HEK293 (cell line): ENCODE results near the gene HP.

ENCODE experiments used
- CTCF ChIA-PET: fragments of 350-600 bp; formaldehyde crosslinking; extraction: SDS; loops from one replicate; lab custom pipeline; 2021; ENCODE audit warnings: antibody characterized with exemption; lab: Yijun Ruan, JAX
- POLR2A ChIA-PET: fragments of 300-600 bp; formaldehyde crosslinking; extraction: SDS; loops from one replicate; lab custom pipeline; 2020; ENCODE audit warnings: antibody characterized with exemption, inconsistent platforms; lab: Yijun Ruan, JAX
- H3K27ac ChIP-seq: fragments of 200-500 bp; sonication (Bioruptor generic); 2 replicates; pipeline ENCODE4 v1.5.1; 2014; ENCODE audit warnings: low read depth, low read length, control low read depth, inconsistent platforms; ENCODE audit errors: extremely low read depth
- H3K36me3 ChIP-seq, 2 experiments: fragments of 200-500 bp in 1 of 2; sonication (Bioruptor generic) in 1 of 2; 1 replicate in 1 of 2; 2 replicates in 1 of 2; pipeline ENCODE4 v1.5.1; 2014 to 2017; ENCODE audit warnings: inconsistent platforms in 2 of 2, low read length in 2 of 2; ENCODE audit not compliant: control insufficient read depth in 2 of 2, insufficient read depth in 1 of 2
- H3K4me1 ChIP-seq: fragments of 200-500 bp; sonication (Bioruptor generic); 2 replicates; pipeline ENCODE4 v1.5.1; 2014; ENCODE audit warnings: mild to moderate bottlenecking, low read length, inconsistent platforms; ENCODE audit not compliant: control insufficient read depth, insufficient read depth
- H3K4me3 ChIP-seq: 2 replicates; pipeline ENCODE4 v1.5.1; 2011; ENCODE audit warnings: low read depth, mild to moderate bottlenecking, control low read depth, low read length, moderate library complexity
- H3K9me3 ChIP-seq: fragments of 200-500 bp; sonication (Bioruptor generic); 2 replicates; pipeline ENCODE4 v1.5.1; 2014; ENCODE audit warnings: low read depth, low read length, inconsistent platforms; ENCODE audit not compliant: control insufficient read depth, insufficient read depth
- HOXC10 ChIP-seq: sonication (generic); formaldehyde crosslinking; IDR thresholded peaks from 2 replicates; pipeline ENCODE4 v1.8.1; 2023; ENCODE audit warnings: mild to moderate bottlenecking, missing genetic modification reagents
- KLF10 ChIP-seq: fragments of 450-650 bp; IDR thresholded peaks from 2 replicates; pipeline ENCODE4 v1.5.1; 2018; ENCODE audit warnings: missing biosample characterization, mild to moderate bottlenecking, missing genetic modification characterization
- KLF9 ChIP-seq: fragments of 450-650 bp; formaldehyde crosslinking; IDR thresholded peaks from 2 replicates; pipeline ENCODE4 v1.5.1; 2016; ENCODE audit warnings: missing biosample characterization, missing genetic modification characterization, low read depth
- OVOL3 ChIP-seq: fragments of 450-650 bp; formaldehyde crosslinking; IDR thresholded peaks from 2 replicates; pipeline ENCODE4 v1.5.1; 2016; ENCODE audit warnings: missing biosample characterization, missing genetic modification characterization
- PRDM10 ChIP-seq: fragments of 450-650 bp; formaldehyde crosslinking; IDR thresholded peaks from 2 replicates; pipeline ENCODE4 v1.5.1; 2016; ENCODE audit warnings: missing biosample characterization, missing genetic modification characterization
- REPIN1 ChIP-seq: fragments of 450-650 bp; formaldehyde crosslinking; IDR thresholded peaks from 2 replicates; pipeline ENCODE4 v1.5.1; 2017; ENCODE audit warnings: missing biosample characterization, missing genetic modification characterization, low read depth
- ZBTB1 ChIP-seq: fragments of 450-650 bp; formaldehyde crosslinking; IDR thresholded peaks from 2 replicates; pipeline ENCODE4 v1.5.1; 2016; ENCODE audit warnings: missing biosample characterization, missing genetic modification characterization
- ZBTB17 ChIP-seq: fragments of 450-650 bp; formaldehyde crosslinking; IDR thresholded peaks from 2 replicates; pipeline ENCODE4 v1.5.1; 2016; ENCODE audit warnings: missing biosample characterization, missing genetic modification characterization
- ZBTB20 ChIP-seq: fragments of 450-650 bp; formaldehyde crosslinking; IDR thresholded peaks from 2 replicates; pipeline ENCODE4 v1.5.1; 2016; ENCODE audit warnings: missing biosample characterization, missing genetic modification characterization
- ZBTB21 ChIP-seq: fragments of 450-650 bp; formaldehyde crosslinking; IDR thresholded peaks from 2 replicates; pipeline ENCODE4 v1.5.1; 2017; ENCODE audit warnings: missing biosample characterization, missing genetic modification characterization
- ZBTB8A ChIP-seq: fragments of 450-650 bp; formaldehyde crosslinking; IDR thresholded peaks from 2 replicates; pipeline ENCODE4 v1.5.1; 2016; ENCODE audit warnings: missing biosample characterization, missing genetic modification characterization
- ZFP69B ChIP-seq: fragments of 450-650 bp; formaldehyde crosslinking; IDR thresholded peaks from 2 replicates; pipeline ENCODE4 v1.5.1; 2016; ENCODE audit warnings: missing biosample characterization, missing genetic modification characterization
- ZNF132 ChIP-seq: fragments of 450-650 bp; formaldehyde crosslinking; IDR thresholded peaks from 2 replicates; pipeline ENCODE4 v1.5.1; 2017; ENCODE audit warnings: missing biosample characterization, missing genetic modification characterization, borderline replicate concordance
- ZNF148 ChIP-seq: fragments of 450-650 bp; formaldehyde crosslinking; IDR thresholded peaks from 2 replicates; pipeline ENCODE4 v1.5.0; 2017; ENCODE audit warnings: missing biosample characterization, missing genetic modification characterization, borderline replicate concordance
- ZNF175 ChIP-seq: fragments of 450-650 bp; formaldehyde crosslinking; IDR thresholded peaks from 2 replicates; pipeline ENCODE4 v1.5.1; 2016; ENCODE audit warnings: missing biosample characterization, missing genetic modification characterization
- ZNF324 ChIP-seq: fragments of 450-650 bp; formaldehyde crosslinking; IDR thresholded peaks from 2 replicates; pipeline ENCODE4 v1.5.1; 2016; ENCODE audit warnings: missing biosample characterization, missing genetic modification characterization
- ZNF335 ChIP-seq: fragments of 450-650 bp; formaldehyde crosslinking; conservative IDR thresholded peaks from 2 replicates; pipeline ENCODE4 v1.5.1; 2016; ENCODE audit warnings: missing biosample characterization, missing genetic modification characterization
- ZNF354C ChIP-seq: fragments of 450-650 bp; formaldehyde crosslinking; IDR thresholded peaks from 2 replicates; pipeline ENCODE4 v1.5.1; 2016; ENCODE audit warnings: missing biosample characterization, missing genetic modification characterization, low read depth, borderline replicate concordance
- ZNF391 ChIP-seq: fragments of 450-650 bp; formaldehyde crosslinking; IDR thresholded peaks from 2 replicates; pipeline ENCODE4 v1.5.1; 2016; ENCODE audit warnings: low read depth, missing biosample characterization, missing genetic modification characterization, borderline replicate concordance
- ZNF488 ChIP-seq: fragments of 450-650 bp; formaldehyde crosslinking; IDR thresholded peaks from 2 replicates; pipeline ENCODE4 v1.5.1; 2016; ENCODE audit warnings: missing biosample characterization, missing genetic modification characterization
- ZNF585B ChIP-seq: fragments of 450-650 bp; formaldehyde crosslinking; IDR thresholded peaks from 2 replicates; pipeline ENCODE4 v1.5.1; 2016; ENCODE audit warnings: missing biosample characterization, missing genetic modification characterization
- ZNF660 ChIP-seq: fragments of 450-650 bp; IDR thresholded peaks from 2 replicates; pipeline ENCODE4 v1.5.1; 2018; ENCODE audit warnings: missing biosample characterization, mild to moderate bottlenecking, missing genetic modification characterization
- ZNF701 ChIP-seq: fragments of 450-650 bp; formaldehyde crosslinking; IDR thresholded peaks from 2 replicates; pipeline ENCODE4 v1.5.1; 2016; ENCODE audit warnings: missing biosample characterization, missing genetic modification characterization
- ZNF830 ChIP-seq: fragments of 450-650 bp; IDR thresholded peaks from 2 replicates; pipeline ENCODE4 v1.5.0; 2018; ENCODE audit warnings: missing biosample characterization, missing genetic modification characterization, low read depth, mild to moderate bottlenecking, moderate library complexity
- TF ChIP-seq, protein P1 (sequence below): IDR thresholded peaks from 2 replicates; pipeline ENCODE4 v1.6.1; 2011; ENCODE audit warnings: mild to moderate bottlenecking, low read depth, low read length, borderline replicate concordance

HP gene

DNA sequence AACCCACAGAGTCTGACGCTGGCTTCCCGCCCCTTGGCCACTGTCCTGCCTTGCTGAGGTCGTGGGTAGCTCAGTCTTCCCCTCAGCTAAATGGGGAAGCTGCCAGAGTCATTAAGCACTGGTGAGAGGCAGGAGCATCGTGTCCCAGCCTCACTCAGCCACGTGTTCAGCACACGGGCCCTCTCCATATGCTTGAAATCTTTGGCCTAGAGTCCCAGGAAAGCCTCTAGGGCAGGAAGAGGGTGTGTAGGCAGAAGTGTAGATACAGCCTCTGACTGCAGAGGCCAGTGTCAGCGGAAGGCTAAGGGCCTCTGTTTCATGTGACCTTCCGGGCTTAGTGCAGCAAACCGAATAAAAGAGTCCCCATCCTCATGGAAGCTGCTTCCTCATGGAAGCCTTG lies 41.7 kb upstream of the HP start:
- POLR2A ChIA-PET: no interaction called here
- H3K9me3 ChIP-seq: no peaks in the 10 kb centered on the region
- CTCF ChIA-PET: no interaction called here
- no peak overlapping the region for H3K27ac ChIP-seq
- TF ChIP-seq OVOL3: no peak
- TF ChIP-seq, protein P1, sequence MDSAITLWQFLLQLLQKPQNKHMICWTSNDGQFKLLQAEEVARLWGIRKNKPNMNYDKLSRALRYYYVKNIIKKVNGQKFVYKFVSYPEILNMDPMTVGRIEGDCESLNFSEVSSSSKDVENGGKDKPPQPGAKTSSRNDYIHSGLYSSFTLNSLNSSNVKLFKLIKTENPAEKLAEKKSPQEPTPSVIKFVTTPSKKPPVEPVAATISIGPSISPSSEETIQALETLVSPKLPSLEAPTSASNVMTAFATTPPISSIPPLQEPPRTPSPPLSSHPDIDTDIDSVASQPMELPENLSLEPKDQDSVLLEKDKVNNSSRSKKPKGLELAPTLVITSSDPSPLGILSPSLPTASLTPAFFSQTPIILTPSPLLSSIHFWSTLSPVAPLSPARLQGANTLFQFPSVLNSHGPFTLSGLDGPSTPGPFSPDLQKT: no peak
- TF ChIP-seq ZBTB21 (tag by site-specific recombination): no peak
- TF ChIP-seq ZNF335: no peak
- TF ChIP-seq HOXC10 (CRISPR knock-in tag): no peak
- no peak for TF ChIP-seq ZNF391 (tag by site-specific recombination)
- H3K4me1 ChIP-seq: 0 out of 2 replicates have a peak, but pooled peaks cover 2% of the 10 kb centered on the region
- no peak overlapping the region for H3K4me3 ChIP-seq
- peaks cover 0 to 26% of the 10 kb centered on the region in 2 experiments; a peak in 1 of 3 replicates for H3K36me3 ChIP-seq

DNA sequence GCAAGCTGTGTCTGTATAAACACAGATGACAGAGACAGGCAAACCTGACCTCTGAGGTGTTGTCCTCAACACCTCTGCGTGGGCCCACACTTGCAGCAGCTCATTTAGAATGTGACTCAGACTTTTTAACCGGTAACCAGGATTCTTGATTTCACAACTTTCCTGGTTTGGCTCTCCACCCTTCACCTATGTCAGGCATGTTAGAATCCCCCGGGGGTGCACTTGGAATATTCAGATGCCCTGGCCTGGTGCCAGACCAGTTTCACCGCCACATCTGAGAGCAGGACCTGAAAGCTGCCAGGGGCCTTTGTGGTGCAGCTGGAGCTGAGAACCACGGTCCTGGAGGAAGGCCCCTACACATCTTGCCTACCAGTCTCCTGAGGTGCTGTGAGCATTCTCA lies 40.9 kb upstream of the HP start:
- no peaks in the 10 kb centered on the region for H3K9me3 ChIP-seq
- ChIA-PET POLR2A (no interaction called here), CTCF (no interaction called here)
- 0 out of 2 replicates have a peak, but pooled peaks cover 2% of the 10 kb centered on the region for H3K4me1 ChIP-seq
- H3K27ac ChIP-seq: no peak overlapping the region
- no peak overlapping the region for H3K4me3 ChIP-seq
- H3K36me3 ChIP-seq: peaks cover 0 to 30% of the 10 kb centered on the region in 2 experiments; a peak in 1 of 3 replicates
- TF ChIP-seq ZNF354C (tag by site-specific recombination) (no peak), ZBTB20 (tag by site-specific recombination) (peak; percentile 94), ZBTB1 (tag by site-specific recombination) (no peak), ZNF175 (tag by site-specific recombination) (no peak), ZFP69B (tag by site-specific recombination) (peak; percentile 86), ZNF830 (tag by site-specific recombination) (no peak), ZNF488 (tag by site-specific recombination) (no peak), ZBTB17 (no peak), ZNF585B (tag by site-specific recombination) (no peak), ZNF701 (tag by site-specific recombination) (no peak), ZNF660 (tag by site-specific recombination) (peak; percentile 25; the same call in 1 of the 2 replicates), ZNF132 (tag by site-specific recombination) (no peak), PRDM10 (tag by site-specific recombination) (peak; percentile 64), ZNF324 (no peak), REPIN1 (tag by site-specific recombination) (no peak), ZBTB8A (no peak), KLF9 (no peak), ZNF148 (tag by site-specific recombination) (no peak), KLF10 (tag by site-specific recombination) (no peak)
- TF ChIP-seq, protein P1: no peak
